IPS-18a (cell line): ENCODE results near the gene RREB1.

ENCODE experiments used
- H3K27ac ChIP-seq: one replicate; pipeline ENCODE4 v1.5.1; 2013; ENCODE audit warnings: low read length
- H3K27me3 ChIP-seq: one replicate; pipeline ENCODE4 v1.6.1; 2013; ENCODE audit warnings: mild to moderate bottlenecking, low read length; ENCODE audit not compliant: control insufficient read depth, insufficient read depth
- H3K36me3 ChIP-seq: one replicate; pipeline ENCODE4 v1.6.1; 2013; ENCODE audit warnings: low read depth, low read length; ENCODE audit not compliant: control insufficient read depth
- H3K4me1 ChIP-seq: one replicate; pipeline ENCODE4 v1.6.1; 2013; ENCODE audit warnings: low read depth, low read length; ENCODE audit not compliant: control insufficient read depth
- H3K4me3 ChIP-seq: one replicate; pipeline ENCODE4 v1.5.1; 2013; ENCODE audit warnings: low read length
- H3K9ac ChIP-seq: one replicate; pipeline ENCODE4 v1.6.1; 2013; ENCODE audit warnings: mild to moderate bottlenecking, low read length, moderate library complexity
- H3K9me3 ChIP-seq: one replicate; pipeline ENCODE4 v1.6.1; 2013; ENCODE audit warnings: low read depth, low read length; ENCODE audit not compliant: control insufficient read depth

The RREB1 gene

GRCh38 chr6:7193122-7193521 lies 85.4 kb downstream of the RREB1 start:
- H3K4me1 ChIP-seq, result peaks cover 8% of the 10 kb centered on the region
- no peak overlapping the region for H3K4me3 ChIP-seq
- no peak overlapping the region for H3K27ac ChIP-seq
- no peak overlapping the region for H3K9ac ChIP-seq
- no peaks in the 10 kb centered on the region for H3K27me3 ChIP-seq
- no peaks in the 10 kb centered on the region for H3K9me3 ChIP-seq
- peaks cover 6% of the 10 kb centered on the region for H3K36me3 ChIP-seq

DNA sequence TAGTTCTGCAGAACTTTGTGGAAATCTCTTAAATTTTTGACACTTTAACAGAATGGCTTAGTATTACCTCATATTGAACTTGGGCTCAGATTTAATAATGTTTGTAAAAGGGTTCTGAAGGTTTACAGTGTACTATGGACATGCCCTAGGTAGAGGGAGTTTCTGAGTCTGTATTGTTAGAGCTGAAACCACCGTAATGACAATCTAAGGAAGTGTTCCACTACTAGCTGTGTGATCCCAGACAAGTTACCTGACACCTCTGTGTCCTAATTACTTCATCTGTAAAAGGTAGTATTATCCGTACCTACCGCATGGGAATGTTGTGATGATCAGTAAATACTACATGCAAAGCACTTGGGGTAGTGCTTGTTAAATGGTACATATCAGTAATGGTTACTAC lies 86.9 kb downstream of the RREB1 start:
- Histone ChIP-seq H3K4me3 (no peak overlapping the region), H3K27ac (no peak overlapping the region), H3K27me3 (no peaks in the 10 kb centered on the region), H3K4me1 (peaks cover 8% of the 10 kb centered on the region), H3K9me3 (no peaks in the 10 kb centered on the region), H3K36me3 (no peaks in the 10 kb centered on the region), H3K9ac (no peak overlapping the region)

GRCh38 chr6:7195339-7196018 lies 87.7 kb downstream of the RREB1 start:
- H3K36me3 ChIP-seq, result no peaks in the 10 kb centered on the region

DNA sequence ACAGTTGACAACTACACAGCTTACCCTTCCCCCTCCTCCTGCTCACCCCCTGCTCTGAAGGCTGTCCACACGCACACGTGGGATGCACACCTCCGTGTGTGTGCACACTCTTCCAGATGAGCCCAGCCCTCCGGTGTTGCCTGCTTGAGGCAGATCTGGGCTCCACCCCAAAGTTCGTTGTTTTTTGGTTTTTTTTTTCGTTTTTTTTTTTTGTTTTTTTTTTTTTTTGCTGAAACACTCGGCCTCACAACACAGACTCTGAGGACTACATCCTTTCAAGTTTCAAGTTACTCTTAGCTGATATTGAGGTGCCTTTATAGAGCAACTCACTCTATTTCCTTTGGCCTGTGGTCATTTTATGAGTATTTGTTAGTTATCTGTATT lies 88.2 kb downstream of the RREB1 start:
- H3K9me3 ChIP-seq, result no peaks in the 10 kb centered on the region
- no peak overlapping the region for H3K27ac ChIP-seq

More at GRCh38 chr6:7195339-7196018, 87.7 kb downstream of the RREB1 start:
- H3K4me1 ChIP-seq, result peaks cover 8% of the 10 kb centered on the region
- H3K9me3 ChIP-seq, result no peaks in the 10 kb centered on the region
- H3K27ac ChIP-seq, result no peak overlapping the region
- H3K4me3 ChIP-seq, result no peak overlapping the region
- H3K9ac ChIP-seq, result no peak overlapping the region
- H3K27me3 ChIP-seq, result no peaks in the 10 kb centered on the region

GRCh38 chr6:7196685-7197283 lies 89.0 kb downstream of the RREB1 start:
- H3K27me3 ChIP-seq, result no peaks in the 10 kb centered on the region
- no peak overlapping the region for H3K9ac ChIP-seq
- no peak overlapping the region for H3K27ac ChIP-seq
- H3K4me3 ChIP-seq, result no peak overlapping the region
- H3K4me1 ChIP-seq, result peaks cover 8% of the 10 kb centered on the region
- H3K9me3 ChIP-seq, result no peaks in the 10 kb centered on the region
- no peaks in the 10 kb centered on the region for H3K36me3 ChIP-seq

More for the DNA sequence above, 88.2 kb downstream of the RREB1 start:
- Histone ChIP-seq H3K27me3 (no peaks in the 10 kb centered on the region), H3K9ac (no peak overlapping the region), H3K36me3 (no peaks in the 10 kb centered on the region), H3K4me3 (no peak overlapping the region), H3K4me1 (peaks cover 8% of the 10 kb centered on the region)

- Histone ChIP-seq H3K27ac (no peak overlapping the region), H3K9me3 (no peaks in the 10 kb centered on the region), H3K4me3 (no peak overlapping the region), H3K9ac (no peak overlapping the region), H3K27me3 (no peaks in the 10 kb centered on the region), H3K4me1 (peaks cover 8% of the 10 kb centered on the region), H3K36me3 (no peaks in the 10 kb centered on the region)
Observed at GRCh38 chr6:7197747-7198146, 90.0 kb downstream of the RREB1 start.

GRCh38 chr6:7198833-7199800 lies 91.4 kb downstream of the RREB1 start:
- Histone ChIP-seq H3K27ac (no peak overlapping the region), H3K27me3 (no peaks in the 10 kb centered on the region), H3K4me3 (no peak overlapping the region), H3K9me3 (no peaks in the 10 kb centered on the region), H3K36me3 (no peaks in the 10 kb centered on the region), H3K4me1 (peaks cover 8% of the 10 kb centered on the region), H3K9ac (no peak overlapping the region)

DNA sequence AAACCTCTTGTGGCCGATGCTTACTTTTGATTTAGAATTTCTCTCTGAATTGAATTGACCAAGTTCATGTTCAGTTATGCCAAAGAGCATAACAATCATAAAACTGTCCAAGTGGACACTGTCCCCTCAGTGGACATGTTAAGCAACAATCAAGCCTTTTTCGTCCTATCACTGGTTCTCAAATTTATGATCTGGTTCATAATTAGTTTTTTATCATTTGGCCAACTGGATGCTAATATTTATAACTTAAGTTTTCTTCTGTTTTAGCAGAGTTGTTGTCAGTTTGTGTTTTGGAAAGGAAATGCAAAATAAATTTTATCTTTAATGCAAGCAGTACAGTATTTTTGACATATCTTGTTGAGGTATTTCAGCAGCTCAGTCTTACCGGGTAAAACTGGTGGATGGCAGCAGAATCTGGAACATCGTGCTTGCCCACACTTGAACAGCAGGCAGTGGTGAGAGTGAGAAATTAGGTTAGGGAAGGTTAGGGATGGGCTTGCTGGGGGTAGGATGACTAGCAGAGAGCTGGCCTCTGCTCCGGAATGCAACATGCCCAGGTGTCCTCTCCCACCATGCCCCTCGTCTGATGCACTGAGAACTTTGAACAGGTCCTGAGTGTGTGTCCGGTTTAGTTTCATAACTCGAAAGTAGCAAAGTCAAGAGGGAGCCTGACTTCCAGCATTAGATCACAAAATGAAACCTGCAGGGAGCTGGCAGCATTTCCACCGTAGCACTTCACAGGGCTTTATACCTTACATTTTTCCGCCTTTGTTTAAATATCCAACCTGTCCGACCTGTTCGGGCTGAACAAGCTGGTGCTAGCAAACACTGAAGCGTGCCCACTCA lies 93.1 kb downstream of the RREB1 start:
- Histone ChIP-seq H3K4me1 (peaks cover 1% of the 10 kb centered on the region), H3K27ac (no peak overlapping the region), H3K27me3 (no peaks in the 10 kb centered on the region), H3K36me3 (no peaks in the 10 kb centered on the region), H3K4me3 (no peak overlapping the region), H3K9ac (no peak overlapping the region), H3K9me3 (no peaks in the 10 kb centered on the region)

- Histone ChIP-seq H3K27ac (no peak overlapping the region), H3K4me3 (no peak overlapping the region), H3K9ac (no peak overlapping the region), H3K4me1 (no peaks in the 10 kb centered on the region), H3K9me3 (no peaks in the 10 kb centered on the region), H3K27me3 (no peaks in the 10 kb centered on the region), H3K36me3 (peaks cover 3% of the 10 kb centered on the region)
Observed at GRCh38 chr6:7201444-7201731, 93.6 kb downstream of the RREB1 start.

DNA sequence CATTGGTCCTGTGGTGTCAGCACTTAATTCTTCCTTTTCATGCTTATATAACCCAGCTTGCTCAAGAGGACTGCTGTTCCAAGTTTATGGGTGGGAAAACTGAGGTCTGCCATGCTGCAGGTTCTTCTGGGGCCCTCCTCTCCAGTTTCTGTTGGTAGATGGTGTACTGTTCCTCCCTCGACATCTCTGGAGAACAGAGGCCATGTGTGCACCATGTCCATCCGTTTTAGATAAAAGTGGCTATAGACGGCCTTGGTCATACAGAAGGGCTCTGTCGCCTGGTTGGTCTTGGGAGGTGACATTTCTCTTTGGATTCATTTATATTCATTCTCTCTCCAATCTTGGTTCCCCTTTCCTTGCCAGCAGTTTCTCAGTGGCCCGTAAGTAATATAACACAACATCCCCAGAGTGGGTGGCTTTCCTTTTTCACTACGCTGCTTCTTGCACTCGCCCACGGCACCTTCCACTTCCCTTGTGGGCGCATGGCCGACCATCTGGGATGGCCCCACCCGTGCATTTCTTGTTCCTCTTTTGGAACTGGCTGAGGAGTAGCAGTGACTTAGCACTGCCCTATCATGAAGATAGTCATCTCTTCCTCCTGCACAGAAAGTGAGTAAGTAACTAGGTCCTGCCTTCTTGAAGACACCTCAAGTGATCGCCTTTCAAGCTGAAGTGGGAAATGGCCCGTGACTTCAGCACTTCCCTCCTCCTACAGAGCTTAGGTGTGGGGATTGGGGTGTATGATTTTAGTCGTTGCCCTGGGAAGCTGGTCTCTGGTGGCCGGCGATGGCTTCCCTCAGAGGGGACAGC lies 94.2 kb downstream of the RREB1 start:
- Histone ChIP-seq H3K4me1 (no peaks in the 10 kb centered on the region), H3K9ac (no peak overlapping the region), H3K36me3 (peaks cover 3% of the 10 kb centered on the region), H3K4me3 (no peak overlapping the region), H3K27ac (no peak overlapping the region), H3K27me3 (no peaks in the 10 kb centered on the region), H3K9me3 (no peaks in the 10 kb centered on the region)
